Measurements from ENCODE around the gene MSRB1. TPM values are rescaled to one million over a fixed set of nuclear protein-coding genes. Genes with fewer than 3 reads are reported as not detected.

Gene MSRB1
- total and polyA plus RNA-seq, 2 of the 13 experiments (the other 11 are each of a cell fraction or from before 2014, with no cell fraction given): 32.1 to 75.4 TPM

DNA sequence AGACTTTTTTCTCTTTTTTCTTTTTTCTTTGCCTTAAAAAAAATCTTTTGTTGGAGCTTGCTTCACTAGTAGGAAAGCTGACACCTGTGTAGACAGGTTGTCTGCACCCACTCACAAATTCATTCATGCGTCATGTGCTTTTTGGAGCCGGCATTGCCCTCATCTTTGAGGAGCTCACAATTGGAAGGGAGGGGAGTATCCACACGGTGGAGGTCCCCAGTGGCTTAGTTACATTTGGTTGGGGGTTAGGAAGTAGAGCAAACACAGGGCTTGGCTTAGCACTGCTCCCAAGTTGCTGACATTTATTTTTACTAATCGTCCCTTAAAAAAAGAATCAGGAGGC, 52.3 kb downstream of the MSRB1 start:
- FAIRE-seq: no peak
- Histone ChIP-seq H2AFZ (ENCODE audit: low read length) (no peak overlapping the region), H3K27me3 (ENCODE audit: control insufficient read depth in 1 of 2, insufficient read depth in 2 of 2, low read length in 2 of 2) (peaks cover 0 to 36% of the 10 kb centered on the region in 2 experiments; a peak in 3 of 5 replicates), H3K36me3 (replicated peaks in 1 of 2; ENCODE audit: control insufficient read depth in 1 of 2, insufficient read depth in 2 of 2, low read length in 2 of 2) (no peaks in the 10 kb centered on the region), H4K20me1 (ENCODE audit: insufficient read depth, low read length) (no peaks in the 10 kb centered on the region), H3K27ac (ENCODE audit: extremely low read length, insufficient read depth, low read length) (no peak overlapping the region), H3K4me3 (replicated peaks in 1 of 3; ENCODE audit: insufficient read depth in 1 of 3, low read depth in 2 of 3, low read length in 3 of 3) (no peak overlapping the region), H3K4me1 (ENCODE audit: insufficient read depth, low read length) (no peaks in the 10 kb centered on the region), H3K79me2 (ENCODE audit: insufficient read depth, low read length) (no peaks in the 10 kb centered on the region), H3K9ac (ENCODE audit: insufficient read depth, low read depth, low read length) (no peak overlapping the region), H3K9me3 (ENCODE audit: low read length) (no peaks in the 10 kb centered on the region), H3K4me2 (ENCODE audit: low read depth, low read length) (no peak overlapping the region)
- intact Hi-C loops (cut with micrococcal nuclease; ENCODE audit: unreplicated experiment): no loop called here
- no peak for DNase-seq (ENCODE audit: low spot score)
- ChIA-PET POLR2A (no interaction called here), CTCF (ENCODE audit: low intra/inter-chr PET ratio, low total read pairs) (no interaction called here)
- WGBS (ENCODE audit: low lambda C conversion rate): 20% methylated on average over 4 of the region's 4 CpGs
- TF ChIP-seq PAX8 (CRISPR knock-in tag; IDR thresholded peaks at IDR 0.05; ENCODE audit: borderline replicate concordance) (no peak), KLF16 (CRISPR knock-in tag; IDR thresholded peaks at IDR 0.05) (no peak), MXD4 (CRISPR knock-in tag; IDR thresholded peaks at IDR 0.05) (no peak), ZNF431 (CRISPR knock-in tag; IDR thresholded peaks at IDR 0.05; ENCODE audit: borderline replicate concordance, low read depth) (no peak), HOXD1 (CRISPR knock-in tag; IDR thresholded peaks at IDR 0.05) (no peak), HES4 (CRISPR knock-in tag; IDR thresholded peaks at IDR 0.05; ENCODE audit: borderline replicate concordance) (no peak), YEATS2 (CRISPR knock-in tag; IDR thresholded peaks at IDR 0.05; ENCODE audit: borderline replicate concordance) (no peak), NBN (conservative IDR thresholded peaks at IDR 0.05) (no peak), ZSCAN21 (CRISPR knock-in tag; IDR thresholded peaks at IDR 0.05; ENCODE audit: borderline replicate concordance) (no peak), SSRP1 (CRISPR knock-in tag; IDR thresholded peaks at IDR 0.05) (no peak), RFX3 (CRISPR knock-in tag; IDR thresholded peaks at IDR 0.05) (no peak), FOXM1 (CRISPR knock-in tag; IDR thresholded peaks at IDR 0.05) (no peak), GABPA (IDR thresholded peaks at IDR 0.05; ENCODE audit: low read depth, low read length) (no peak), GABPA (CRISPR knock-in tag; IDR thresholded peaks at IDR 0.05; ENCODE audit: low read depth) (no peak)
- TF ChIP-seq, protein P1, sequence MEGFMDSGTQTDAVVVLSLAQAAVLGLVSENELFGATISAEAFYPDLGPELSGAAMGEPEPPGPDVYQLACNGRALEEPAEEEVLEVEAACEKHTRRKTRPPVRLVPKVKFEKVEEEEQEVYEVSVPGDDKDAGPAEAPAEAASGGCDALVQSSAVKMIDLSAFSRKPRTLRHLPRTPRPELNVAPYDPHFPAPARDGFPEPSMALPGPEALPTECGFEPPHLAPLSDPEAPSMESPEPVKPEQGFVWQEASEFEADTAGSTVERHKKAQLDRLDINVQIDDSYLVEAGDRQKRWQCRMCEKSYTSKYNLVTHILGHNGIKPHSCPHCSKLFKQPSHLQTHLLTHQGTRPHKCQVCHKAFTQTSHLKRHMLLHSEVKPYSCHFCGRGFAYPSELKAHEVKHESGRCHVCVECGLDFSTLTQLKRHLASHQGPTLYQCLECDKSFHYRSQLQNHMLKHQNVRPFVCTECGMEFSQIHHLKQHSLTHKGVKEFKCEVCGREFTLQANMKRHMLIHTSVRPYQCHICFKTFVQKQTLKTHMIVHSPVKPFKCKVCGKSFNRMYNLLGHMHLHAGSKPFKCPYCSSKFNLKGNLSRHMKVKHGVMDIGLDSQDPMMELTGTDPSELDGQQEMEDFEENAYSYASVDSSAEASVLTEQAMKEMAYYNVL (CRISPR knock-in tag; IDR thresholded peaks at IDR 0.05; ENCODE audit: borderline replicate concordance): no peak
- TF ChIP-seq, protein P2, sequence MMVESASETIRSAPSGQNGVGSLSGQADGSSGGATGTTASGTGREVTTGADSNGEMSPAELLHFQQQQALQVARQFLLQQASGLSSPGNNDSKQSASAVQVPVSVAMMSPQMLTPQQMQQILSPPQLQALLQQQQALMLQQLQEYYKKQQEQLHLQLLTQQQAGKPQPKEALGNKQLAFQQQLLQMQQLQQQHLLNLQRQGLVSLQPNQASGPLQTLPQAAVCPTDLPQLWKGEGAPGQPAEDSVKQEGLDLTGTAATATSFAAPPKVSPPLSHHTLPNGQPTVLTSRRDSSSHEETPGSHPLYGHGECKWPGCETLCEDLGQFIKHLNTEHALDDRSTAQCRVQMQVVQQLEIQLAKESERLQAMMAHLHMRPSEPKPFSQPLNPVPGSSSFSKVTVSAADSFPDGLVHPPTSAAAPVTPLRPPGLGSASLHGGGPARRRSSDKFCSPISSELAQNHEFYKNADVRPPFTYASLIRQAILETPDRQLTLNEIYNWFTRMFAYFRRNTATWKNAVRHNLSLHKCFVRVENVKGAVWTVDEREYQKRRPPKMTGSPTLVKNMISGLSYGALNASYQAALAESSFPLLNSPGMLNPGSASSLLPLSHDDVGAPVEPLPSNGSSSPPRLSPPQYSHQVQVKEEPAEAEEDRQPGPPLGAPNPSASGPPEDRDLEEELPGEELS (CRISPR knock-in tag; IDR thresholded peaks at IDR 0.05): no peak
- TF ChIP-seq, protein P3, sequence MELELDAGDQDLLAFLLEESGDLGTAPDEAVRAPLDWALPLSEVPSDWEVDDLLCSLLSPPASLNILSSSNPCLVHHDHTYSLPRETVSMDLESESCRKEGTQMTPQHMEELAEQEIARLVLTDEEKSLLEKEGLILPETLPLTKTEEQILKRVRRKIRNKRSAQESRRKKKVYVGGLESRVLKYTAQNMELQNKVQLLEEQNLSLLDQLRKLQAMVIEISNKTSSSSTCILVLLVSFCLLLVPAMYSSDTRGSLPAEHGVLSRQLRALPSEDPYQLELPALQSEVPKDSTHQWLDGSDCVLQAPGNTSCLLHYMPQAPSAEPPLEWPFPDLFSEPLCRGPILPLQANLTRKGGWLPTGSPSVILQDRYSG (CRISPR knock-in tag; IDR thresholded peaks at IDR 0.05): no peak
- TF ChIP-seq, protein P4, sequence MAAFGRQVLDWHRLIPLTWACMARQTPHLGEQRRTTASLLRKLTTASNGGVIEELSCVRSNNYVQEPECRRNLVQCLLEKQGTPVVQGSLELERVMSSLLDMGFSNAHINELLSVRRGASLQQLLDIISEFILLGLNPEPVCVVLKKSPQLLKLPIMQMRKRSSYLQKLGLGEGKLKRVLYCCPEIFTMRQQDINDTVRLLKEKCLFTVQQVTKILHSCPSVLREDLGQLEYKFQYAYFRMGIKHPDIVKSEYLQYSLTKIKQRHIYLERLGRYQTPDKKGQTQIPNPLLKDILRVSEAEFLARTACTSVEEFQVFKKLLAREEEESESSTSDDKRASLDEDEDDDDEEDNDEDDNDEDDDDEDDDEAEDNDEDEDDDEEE (CRISPR knock-in tag; IDR thresholded peaks at IDR 0.05): no peak
- no TSS peak for BruUV-seq (replicated peaks)
- ATAC-seq: no peak
- in situ Hi-C loops (cut with HindIII; ENCODE audit: extremely low pct_ligation_motif_present, low pct_unique_long_range_greater_than_20kb): no loop called here

Data from HepG2 (cell line).